ENCODE results near the gene OSBPL9.

GRCh38 chr1:51567653-51568052 lies 49.2 kb upstream of the OSBPL9 start:
- no peak for TF ChIP-seq CTCF (IDR thresholded peaks at IDR 0.05)
- TF ChIP-seq POLR2AphosphoS5 (IDR thresholded peaks at IDR 0.05) = no peak
